Body of pancreas (tissue), 4 donors: ENCODE data around the gene SNAPC4. TPM values are rescaled to one million over a fixed set of nuclear protein-coding genes. Genes with fewer than 3 reads are reported as not detected.

Experiments used
- ATAC-seq: fragments of 150-250 bp; one replicate; pipeline ENCODE4 v1.9.1; 2016
- DNase-seq, 4 donors: peaks; one replicate each; pipeline ENCODE4 v3.0.0-alpha.2; 2019
- H3K27ac ChIP-seq, 4 donors: fragments of 200-600 bp; sonication (generic); 1 replicate in 3 of 4; 2 replicates in 1 of 4; pipeline versions ENCODE4 v1.5.1 to v1.6.1; 2016 to 2019; ENCODE audit warnings: mild to moderate bottlenecking in 1 of 4, mixed read lengths in 1 of 4, moderate library complexity in 1 of 4
- H3K27me3 ChIP-seq, 2 donors: fragments of 200-600 bp; sonication (generic); one replicate each; pipeline ENCODE4 v1.6.0; 2016; ENCODE audit warnings: mild to moderate bottlenecking in 1 of 2
- H3K36me3 ChIP-seq, 2 donors: fragments of 200-600 bp; sonication (generic); replicated peaks in 1 of 2; 2 replicates each; pipeline ENCODE4 v1.5.1; 2016; ENCODE audit warnings: low read depth in 2 of 2; ENCODE audit not compliant: insufficient read depth in 1 of 2
- H3K4me1 ChIP-seq: fragments of 200-600 bp; sonication (generic); one replicate; pipeline ENCODE4 v1.6.0; 2016
- H3K4me3 ChIP-seq, 2 donors: fragments of 200-600 bp; sonication (generic); 1 replicate in 1 of 2; 2 replicates in 1 of 2; pipeline ENCODE4 v1.5.1; 2016 to 2019
- H3K9me3 ChIP-seq, 3 donors: fragments of 200-600 bp; sonication (generic); 1 replicate in 2 of 3; 2 replicates in 1 of 3; pipeline ENCODE4 v1.5.1; 2016
- POLR2A ChIP-seq, 3 donors: fragments of 450-650 bp; IDR thresholded peaks; one replicate each; pipeline ENCODE4 v1.6.1; 2016; ENCODE audit warnings: antibody characterized with exemption in 3 of 3, mild to moderate bottlenecking in 2 of 3
- WGBS, 2 donors: methylation state at CpG; one replicate each; pipeline ENCODE4 v1.1.5; 2017; 5-methylcytosine and 5-hydroxymethylcytosine counted together
- intact Hi-C: fragments of 100-400 bp; cut with DNase I; formaldehyde crosslinking; loops from one replicate; pipeline ENCODE4 v1.15.1; 2023
- total RNA-seq, 2 donors: library from RNA; depleted of rRNA; stranded (reverse); fragments of >200 nt; gene quantifications; one replicate each; pipeline ENCODE4 v1.1.0, GENCODE V29; 2016
- TF ChIP-seq, protein P1 (sequence below), 7 experiments: fragments of 450-650 bp in 4 of 7; fragments of 200-600 bp in 3 of 7; sonication (generic) in 3 of 7; IDR thresholded peaks; one replicate each; pipeline ENCODE4 v1.5.1; 2016 to 2019; ENCODE audit warnings: antibody characterized with exemption in 7 of 7

The SNAPC4 gene
- total RNA-seq, 2 donors from 2014 or later, result 8.8 to 19.1 TPM

DNA sequence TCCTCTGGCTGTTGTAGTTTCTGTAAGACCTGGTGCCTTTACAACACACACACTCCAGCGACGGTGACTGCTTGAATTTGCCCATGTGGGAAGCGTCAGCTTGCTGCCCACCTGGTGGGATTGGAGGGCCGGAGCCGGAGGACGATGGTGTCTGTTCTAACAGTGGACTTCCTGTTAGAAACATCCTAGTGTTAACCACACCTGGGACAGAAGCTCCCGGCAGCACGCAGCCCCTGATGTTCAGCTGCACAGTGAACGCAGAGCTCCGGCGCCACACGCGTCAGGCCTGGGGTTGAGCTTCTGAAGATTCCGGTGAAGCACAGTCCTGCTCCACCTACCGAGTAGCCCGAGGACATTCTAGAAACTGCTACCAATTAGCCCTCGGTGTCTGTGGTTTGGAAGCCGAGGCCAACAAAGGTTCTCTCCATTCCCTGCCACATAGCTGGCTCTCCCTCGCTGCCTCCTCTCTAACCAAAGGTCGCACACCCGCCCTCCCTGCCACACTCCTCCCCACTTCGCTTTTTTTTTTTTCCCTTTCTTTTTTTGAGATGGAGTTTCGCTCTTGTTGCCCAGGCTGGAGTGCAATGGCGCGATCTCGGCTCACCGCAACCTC lies 24.9 kb upstream of the SNAPC4 start:
- Histone ChIP-seq H3K36me3 (peaks cover 0 to 22% of the 10 kb centered on the region in 2 donors), H3K4me3 (no peak overlapping the region), H3K4me1 (no peaks in the 10 kb centered on the region), H3K9me3 (no peaks in the 10 kb centered on the region), H3K27ac (no peak overlapping the region), H3K27me3 (no peaks in the 10 kb centered on the region)
- intact Hi-C loops, result no loop called here
- ATAC-seq, result no peak
- no peak for DNase-seq
- 88 to 89% methylated on average over 18 to 26 of the region's 27 CpGs for WGBS, 2 donors
- no peak for TF ChIP-seq POLR2A (IDR thresholded peaks at IDR 0.05)
- TF ChIP-seq, protein P1, sequence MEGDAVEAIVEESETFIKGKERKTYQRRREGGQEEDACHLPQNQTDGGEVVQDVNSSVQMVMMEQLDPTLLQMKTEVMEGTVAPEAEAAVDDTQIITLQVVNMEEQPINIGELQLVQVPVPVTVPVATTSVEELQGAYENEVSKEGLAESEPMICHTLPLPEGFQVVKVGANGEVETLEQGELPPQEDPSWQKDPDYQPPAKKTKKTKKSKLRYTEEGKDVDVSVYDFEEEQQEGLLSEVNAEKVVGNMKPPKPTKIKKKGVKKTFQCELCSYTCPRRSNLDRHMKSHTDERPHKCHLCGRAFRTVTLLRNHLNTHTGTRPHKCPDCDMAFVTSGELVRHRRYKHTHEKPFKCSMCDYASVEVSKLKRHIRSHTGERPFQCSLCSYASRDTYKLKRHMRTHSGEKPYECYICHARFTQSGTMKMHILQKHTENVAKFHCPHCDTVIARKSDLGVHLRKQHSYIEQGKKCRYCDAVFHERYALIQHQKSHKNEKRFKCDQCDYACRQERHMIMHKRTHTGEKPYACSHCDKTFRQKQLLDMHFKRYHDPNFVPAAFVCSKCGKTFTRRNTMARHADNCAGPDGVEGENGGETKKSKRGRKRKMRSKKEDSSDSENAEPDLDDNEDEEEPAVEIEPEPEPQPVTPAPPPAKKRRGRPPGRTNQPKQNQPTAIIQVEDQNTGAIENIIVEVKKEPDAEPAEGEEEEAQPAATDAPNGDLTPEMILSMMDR (IDR thresholded peaks at IDR 0.05), result no peak

DNA sequence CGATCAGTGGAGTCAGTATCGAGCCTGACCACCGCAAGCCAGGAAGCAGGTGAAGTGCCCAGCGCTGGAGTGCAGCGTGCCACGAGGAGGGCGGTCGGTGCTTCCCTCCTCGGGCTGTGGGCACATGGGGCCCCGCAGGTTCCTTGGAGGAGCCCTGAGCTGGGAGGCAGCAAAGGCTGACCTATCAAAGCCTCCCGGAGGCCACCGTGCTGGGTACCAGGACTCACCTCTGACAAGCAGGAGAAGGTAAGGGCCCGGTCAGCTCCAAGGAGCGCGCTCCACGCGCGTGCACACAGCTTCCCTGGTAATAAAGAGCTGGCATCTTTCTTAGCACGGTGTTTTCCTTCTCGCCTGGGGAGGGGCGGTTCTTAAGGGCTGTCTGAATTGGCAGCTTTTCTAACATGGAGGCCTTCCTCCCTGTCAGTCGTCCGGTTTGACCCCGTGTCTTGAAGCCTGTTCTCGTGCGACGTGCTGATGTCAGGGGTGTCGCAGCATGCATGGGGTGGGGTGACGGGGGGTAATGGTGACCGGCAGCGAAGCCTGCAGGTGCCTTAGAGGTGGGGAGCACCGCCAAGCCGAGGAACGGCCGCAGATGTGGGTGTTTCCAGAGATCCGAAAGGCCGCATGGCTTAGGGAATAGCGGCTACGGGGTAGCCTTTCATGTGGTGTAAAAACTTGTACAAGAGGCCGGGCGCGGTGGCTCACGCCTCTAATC lies 23.6 kb upstream of the SNAPC4 start:
- intact Hi-C loops, result no loop called here
- Histone ChIP-seq H3K27me3 (no peaks in the 10 kb centered on the region), H3K4me1 (no peaks in the 10 kb centered on the region), H3K4me3 (no peak overlapping the region), H3K9me3 (no peaks in the 10 kb centered on the region), H3K36me3 (peaks cover 7 to 28% of the 10 kb centered on the region in 2 donors), H3K27ac (no peak overlapping the region)
- 94 to 95% methylated on average over 40 to 42 of the region's 43 CpGs for WGBS, 2 donors
- TF ChIP-seq POLR2A (IDR thresholded peaks at IDR 0.05), result no peak
- TF ChIP-seq, protein P1 (IDR thresholded peaks at IDR 0.05), result no peak
- DNase-seq (no peak), ATAC-seq (no peak)

DNA sequence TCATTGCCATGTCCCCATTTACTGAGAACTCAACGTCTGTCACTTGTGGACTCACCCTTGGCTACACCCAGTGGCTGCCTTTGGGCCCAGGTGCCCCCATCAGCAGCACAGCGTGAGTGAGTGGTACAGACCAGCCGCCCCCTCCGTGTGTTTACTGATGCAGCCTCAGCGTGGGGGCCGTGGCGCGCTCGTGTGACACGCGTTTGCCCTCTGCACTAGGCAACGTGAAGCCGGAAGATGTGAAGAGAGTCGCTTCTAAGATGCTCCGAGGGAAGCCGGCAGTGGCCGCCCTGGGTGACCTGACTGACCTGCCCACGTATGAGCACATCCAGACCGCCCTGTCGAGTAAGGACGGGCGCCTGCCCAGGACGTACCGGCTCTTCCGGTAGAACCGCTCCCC lies 22.9 kb upstream of the SNAPC4 start:
- Histone ChIP-seq H3K27ac (no peak overlapping the region), H3K4me3 (no peak overlapping the region), H3K9me3 (no peaks in the 10 kb centered on the region), H3K36me3 (peaks cover 14 to 35% of the 10 kb centered on the region in 2 donors), H3K4me1 (no peaks in the 10 kb centered on the region), H3K27me3 (no peaks in the 10 kb centered on the region)
- ATAC-seq (no peak), DNase-seq (no peak)
- TF ChIP-seq POLR2A (IDR thresholded peaks at IDR 0.05), result no peak
- TF ChIP-seq, protein P1 (IDR thresholded peaks at IDR 0.05), result no peak
- 94 to 96% methylated on average over 19 to 23 of the region's 26 CpGs for WGBS, 2 donors
- intact Hi-C loops, result no loop called here

DNA sequence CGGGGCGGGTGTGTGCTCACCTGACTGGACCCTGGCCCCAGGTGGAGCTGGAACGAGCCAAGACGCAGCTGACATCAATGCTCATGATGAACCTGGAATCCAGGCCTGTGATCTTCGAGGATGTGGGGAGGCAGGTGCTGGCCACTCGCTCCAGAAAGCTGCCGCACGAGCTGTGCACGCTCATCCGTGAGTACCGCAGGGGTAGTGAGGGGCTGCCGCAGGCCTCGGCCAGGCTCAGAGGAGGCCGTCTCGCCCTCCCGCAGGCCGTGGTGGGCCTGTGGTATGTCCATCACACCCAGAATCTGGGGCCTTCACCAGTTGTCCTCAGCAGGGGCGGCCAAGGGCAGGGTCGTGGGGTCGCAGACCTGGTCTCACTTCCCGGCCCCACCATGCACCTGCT lies 21.8 kb upstream of the SNAPC4 start:
- H3K4me1 ChIP-seq, result no peaks in the 10 kb centered on the region
- TF ChIP-seq, protein P1 (IDR thresholded peaks at IDR 0.05), result no peak
- TF ChIP-seq POLR2A (IDR thresholded peaks at IDR 0.05), result no peak
- intact Hi-C loops, result no loop called here
- peaks cover 19 to 42% of the 10 kb centered on the region in 2 donors for H3K36me3 ChIP-seq
- no peak overlapping the region for H3K4me3 ChIP-seq
- ATAC-seq (no peak), DNase-seq (no peak)
- H3K9me3 ChIP-seq, result no peaks in the 10 kb centered on the region
- WGBS, 2 donors, result 87 to 100% methylated on average over 1 to 21 of the region's 21 CpGs
- H3K27me3 ChIP-seq, result no peaks in the 10 kb centered on the region
- H3K27ac ChIP-seq, result no peak overlapping the region

DNA sequence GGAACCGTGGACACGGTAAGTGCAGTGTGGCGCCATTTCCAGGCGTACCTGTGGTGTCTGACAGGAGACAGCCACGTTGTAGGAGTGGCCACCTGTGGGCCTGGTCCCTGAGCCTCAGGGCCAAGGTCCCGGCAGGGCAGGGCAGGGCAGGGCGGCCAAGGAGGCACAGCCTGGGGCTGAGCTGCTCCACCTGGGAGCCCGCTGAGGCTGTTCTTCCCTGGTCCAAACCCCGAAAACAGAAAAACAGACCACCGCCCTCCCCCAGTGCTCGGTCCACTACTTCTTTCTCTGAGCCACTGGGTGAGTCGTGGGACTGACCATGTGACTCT lies 19.1 kb upstream of the SNAPC4 start:
- no peaks in the 10 kb centered on the region for H3K4me1 ChIP-seq

More for the DNA sequence above, 19.1 kb upstream of the SNAPC4 start:
- Histone ChIP-seq H3K27ac (no peak overlapping the region), H3K27me3 (no peaks in the 10 kb centered on the region), H3K4me3 (no peak overlapping the region), H3K9me3 (no peaks in the 10 kb centered on the region), H3K36me3 (peaks cover 19 to 54% of the 10 kb centered on the region in 2 donors)
- no peak for ATAC-seq
- no peak for TF ChIP-seq POLR2A (IDR thresholded peaks at IDR 0.05)
- TF ChIP-seq, protein P1 (IDR thresholded peaks at IDR 0.05), result no peak
- intact Hi-C loops, result no loop called here
- WGBS, 2 donors, result 90 to 94% methylated on average over 10 to 12 of the region's 12 CpGs
- DNase-seq, result no peak
